Brain pericyte (primary cell): Measurements from ENCODE around the gene NPAS2.

Experiments used
- DNase-seq: peaks from one replicate; pipeline ENCODE4 v3.0.0-alpha.2; 2012; ENCODE audit warnings: low read depth, low spot score

The NPAS2 gene

DNA sequence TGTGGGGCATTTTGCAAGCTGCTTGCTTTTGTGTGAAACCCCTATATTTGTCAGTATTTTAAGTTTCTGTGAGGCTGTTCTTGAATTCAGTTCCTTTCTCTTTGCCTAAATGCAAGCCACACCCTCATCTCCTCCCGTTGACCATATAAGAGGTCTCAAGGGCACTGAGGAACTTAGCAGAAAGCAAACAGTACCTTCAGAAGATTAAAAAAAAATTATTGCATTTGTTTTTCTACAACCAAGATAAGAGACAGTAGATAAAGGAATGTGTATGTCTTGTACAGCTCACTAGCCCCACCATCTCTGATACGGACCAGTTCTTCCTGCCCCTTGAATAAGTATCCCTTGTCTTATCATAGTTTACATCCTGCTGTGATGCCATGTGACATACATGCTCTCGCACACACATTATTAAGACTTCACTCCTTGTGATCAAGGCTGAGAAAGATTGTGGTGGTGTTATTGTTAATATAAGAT, 64.2 kb downstream of the NPAS2 start:
- no peak for DNase-seq

DNA sequence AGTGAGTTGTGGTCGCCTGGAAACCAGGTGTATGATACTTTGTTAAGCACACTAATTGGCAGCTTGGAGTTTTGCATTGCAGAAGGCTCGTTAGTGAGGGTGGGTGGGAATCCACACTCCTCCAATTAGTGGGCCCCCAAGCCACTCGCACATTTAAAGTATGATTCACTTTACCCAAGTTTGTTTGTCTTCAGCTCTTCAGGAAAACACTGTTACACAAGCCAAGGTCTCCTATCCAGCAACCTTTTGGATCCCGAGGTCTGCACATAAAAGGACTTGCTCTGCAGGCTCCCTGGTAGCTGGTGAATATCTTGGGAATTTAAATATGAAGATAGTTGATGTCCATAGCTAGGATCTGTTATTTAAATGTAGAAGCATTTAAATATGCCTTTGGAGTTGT, 66.1 kb downstream of the NPAS2 start:
- no peak for DNase-seq

DNA sequence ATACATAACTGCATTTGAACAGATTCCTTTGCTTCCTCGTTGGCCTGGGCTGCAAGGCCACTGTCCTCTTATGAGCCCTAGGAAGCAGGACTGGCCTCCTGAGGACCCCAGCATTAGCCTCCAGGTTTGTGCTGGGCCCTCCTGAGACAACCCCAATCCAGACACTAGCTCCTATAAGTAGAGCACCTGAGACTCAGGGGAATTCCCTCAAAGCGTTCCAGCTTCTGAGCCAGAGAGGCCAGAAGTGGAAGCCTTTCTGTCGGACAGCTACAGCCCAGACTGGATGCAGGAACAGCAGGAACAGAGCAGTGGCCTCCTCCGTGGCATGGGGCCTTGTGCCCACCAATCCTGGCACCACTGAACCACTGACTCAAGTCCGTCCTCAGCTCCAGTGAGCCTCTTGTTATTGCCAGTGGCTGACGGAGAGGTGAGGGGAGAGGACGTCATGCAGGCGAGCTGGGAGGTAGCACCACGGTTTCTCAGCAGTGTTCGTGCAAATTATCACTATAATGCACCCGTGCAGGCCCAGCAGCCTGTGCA, 67.2 kb downstream of the NPAS2 start:
- no peak for DNase-seq

DNA sequence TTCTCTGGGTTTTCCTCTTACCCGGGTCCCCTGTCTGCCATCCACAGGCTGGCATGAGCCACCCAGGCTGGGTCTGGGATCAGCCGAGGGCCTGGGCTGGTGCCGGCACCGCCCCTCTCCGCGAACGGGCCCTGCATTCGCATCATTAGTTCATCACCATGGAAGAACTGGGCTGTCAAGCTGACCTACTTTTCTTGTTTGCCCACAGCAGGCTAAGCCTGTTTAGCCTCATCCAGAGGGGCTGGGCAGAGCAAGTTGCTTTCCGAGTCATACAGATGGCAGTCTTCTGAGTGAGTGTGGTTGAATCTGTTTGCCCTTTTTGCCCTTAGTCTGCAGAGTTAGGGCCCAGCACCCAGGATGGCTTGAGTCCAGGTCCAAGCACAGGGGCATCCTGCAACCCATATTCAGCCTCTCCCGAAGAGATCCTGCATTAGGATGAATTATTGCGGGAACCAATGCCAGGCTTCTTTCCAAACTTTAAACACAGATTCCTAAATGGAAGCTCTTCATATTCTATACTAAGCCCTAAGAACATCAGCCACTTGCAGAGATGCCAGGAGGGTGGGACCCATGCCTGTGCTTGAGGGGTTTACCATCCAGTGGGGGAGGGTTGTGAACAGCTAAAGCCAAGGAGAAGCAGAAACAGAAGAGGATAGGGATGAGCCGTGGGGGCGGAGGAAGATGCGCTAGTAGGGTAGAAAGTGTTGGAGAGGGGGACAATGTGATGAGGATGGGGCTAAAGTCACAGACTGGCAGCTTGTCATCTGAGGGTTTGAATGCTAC, 68.0 kb downstream of the NPAS2 start:
- DNase-seq: no peak

DNA sequence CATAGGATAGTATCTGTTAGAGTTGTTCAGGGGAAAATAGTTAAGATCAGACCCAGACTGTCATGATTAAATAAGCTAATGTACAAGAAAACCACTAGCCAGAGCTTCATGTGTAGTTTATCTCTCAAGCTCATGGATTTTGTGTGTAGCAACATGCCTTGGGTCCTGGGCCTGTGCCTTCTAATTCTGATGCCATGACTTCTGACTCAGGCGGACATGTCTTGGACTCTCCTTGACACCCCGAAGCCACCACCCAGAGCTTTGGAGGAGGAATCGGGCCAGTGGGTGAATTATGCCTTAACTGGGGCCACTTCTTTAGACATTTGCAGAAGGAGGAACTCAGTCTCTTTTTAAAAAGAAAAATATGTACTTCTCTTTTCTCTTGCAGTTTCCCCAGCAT, 68.7 kb downstream of the NPAS2 start:
- no peak for DNase-seq

DNA sequence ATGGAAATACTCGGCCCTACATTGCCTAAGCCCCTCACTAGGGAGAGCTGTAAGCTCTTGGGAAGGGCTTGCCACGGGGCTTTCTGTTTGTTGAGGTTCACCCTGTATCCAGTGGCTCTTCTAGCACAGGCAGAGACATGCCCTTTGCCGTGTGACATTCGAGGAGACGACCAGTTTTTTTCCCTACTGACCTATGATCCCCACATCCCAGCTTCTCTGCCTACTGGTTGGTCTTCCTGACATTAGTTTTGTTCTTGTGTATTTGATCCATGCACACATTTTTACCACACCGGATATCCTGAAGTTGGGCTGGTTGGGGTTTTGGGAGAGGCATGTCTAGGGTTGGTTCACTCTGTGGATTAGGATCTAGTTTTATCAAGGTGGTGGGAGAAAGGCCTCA, 69.3 kb downstream of the NPAS2 start:
- no peak for DNase-seq

DNA sequence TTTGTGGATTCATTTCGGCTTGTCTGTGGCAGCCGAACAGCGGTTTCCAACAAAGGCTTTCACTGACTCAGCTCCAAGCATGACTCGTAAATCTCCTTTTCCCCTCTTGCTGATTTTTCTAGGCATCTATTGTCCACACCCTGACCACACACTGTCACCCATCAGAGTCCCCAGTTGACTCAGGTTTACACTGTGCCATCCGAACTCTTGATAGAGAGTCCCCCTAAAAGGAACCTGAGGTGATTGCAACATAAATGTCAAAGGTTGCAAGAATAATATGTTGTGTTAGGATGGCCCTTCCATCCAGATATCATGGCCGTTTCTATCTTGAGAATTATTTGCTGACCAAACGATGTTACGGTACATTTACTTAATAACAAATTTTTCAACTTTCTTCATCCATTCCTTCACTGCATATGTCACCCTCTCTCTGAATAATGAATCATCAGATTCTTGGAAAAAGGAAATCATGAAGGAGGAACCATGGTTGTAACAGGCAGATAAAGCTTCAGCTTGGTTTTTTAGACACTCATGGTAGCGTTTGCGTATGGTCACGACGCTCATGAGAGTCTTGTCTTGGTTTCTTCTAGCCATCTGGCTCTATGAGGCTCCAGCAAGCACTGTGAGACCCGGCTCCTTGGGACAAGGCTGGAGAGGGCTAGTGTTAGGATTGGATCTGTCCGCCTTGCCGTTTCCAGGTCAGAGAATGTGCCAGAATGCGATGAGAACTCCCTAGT, 72.1 kb downstream of the NPAS2 start:
- DNase-seq: no peak

DNA sequence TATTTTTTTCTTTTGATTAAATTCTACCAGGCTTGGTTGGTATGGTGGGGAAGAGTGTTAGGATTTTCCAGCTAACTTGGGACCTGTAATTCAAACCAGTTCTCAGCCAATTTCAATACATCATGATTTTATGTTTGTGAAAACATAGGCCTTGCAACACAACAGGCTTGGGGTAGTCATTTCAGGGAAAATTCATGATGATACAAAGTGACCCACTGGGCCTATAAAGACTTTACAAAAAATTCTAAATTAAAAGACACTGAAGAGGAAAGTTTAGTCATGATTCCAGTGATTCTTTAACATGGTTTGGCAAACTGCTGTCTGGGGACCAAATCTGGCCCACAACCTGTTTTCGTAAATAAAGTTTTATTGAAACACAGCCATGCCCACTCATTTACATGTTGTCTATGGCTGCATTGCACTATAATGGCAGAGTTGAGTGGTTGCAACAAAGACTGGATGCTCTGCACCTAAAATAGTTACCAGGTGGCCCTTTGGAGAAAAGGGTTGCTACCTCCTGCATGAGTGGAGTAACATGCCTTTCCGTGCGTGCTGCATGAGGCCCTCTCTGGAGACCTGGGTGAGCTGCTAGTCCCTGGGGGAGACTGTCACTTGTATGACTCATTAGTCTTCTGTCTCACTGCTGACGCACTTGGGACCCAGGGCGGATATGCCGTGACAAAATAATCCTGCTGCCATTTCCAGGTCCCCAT, 73.6 kb downstream of the NPAS2 start:
- no peak for DNase-seq

DNA sequence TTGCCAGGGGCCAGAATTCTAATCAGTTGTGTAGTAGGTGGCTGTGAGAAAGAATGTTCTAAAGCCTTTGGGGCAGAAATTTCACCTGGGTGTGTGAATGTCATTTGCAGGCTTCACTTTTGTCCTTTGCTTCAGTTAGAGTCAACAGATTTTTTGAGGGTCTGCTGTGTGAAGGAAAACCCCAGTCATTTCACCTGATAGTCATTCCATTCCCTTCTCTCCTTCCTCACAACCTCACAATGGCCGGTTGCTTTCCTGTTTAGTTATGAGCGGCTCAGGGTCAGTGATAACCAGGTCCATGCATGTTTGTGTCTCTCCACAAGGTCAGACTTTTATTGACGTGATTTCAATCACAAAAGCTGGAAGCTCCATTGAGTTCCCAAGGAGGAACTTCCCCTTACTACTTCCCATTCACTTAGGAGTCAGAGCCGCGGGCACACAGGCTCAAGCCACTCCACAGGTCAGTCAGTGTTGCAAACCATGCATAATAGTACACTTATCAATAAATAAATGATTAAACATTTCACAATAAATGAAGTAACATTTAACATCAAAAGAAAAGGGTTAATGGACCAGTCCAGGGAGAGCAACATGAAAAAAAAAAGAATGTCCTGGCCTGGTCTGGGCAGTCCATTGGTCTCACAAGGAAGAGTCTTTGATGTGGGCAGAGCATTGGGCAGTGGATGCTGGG, 74.3 kb downstream of the NPAS2 start:
- DNase-seq: no peak

DNA sequence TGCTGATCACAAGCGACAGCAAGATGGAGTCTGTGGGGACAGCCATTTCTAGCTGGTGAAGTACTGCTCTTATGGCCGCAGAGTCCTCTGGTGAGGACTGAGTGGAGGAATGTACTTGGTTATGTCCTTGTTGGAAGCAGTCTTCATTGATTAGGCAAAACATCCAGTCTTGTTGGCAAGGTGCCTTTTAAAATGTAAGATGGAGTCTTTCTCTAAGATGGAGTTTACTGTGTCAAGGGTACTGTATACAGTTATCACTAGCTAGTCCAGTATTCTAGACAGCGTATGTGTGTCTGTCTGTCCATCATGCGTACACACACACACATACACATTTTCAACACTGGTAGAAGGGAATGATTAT, 74.8 kb downstream of the NPAS2 start:
- DNase-seq: no peak

DNA sequence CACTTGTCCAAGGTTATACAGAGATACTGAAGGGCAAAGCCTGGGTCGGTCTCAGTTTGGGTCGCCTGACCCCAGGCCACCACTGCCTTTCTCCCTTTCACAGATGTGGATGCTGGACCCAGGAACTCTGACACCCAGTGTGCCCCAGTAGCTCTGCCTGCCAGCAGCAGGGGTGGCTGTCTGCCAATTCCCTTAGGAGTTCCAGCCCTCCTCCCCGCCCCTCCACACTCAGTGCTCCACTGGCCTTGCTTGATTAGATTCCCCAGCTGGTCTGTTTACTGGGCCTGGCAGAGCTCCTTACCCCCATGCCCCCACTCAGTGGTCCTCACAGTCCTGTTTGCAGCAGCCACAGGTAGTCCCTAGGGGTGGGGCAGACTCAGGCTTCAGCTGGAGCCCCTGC, 75.5 kb downstream of the NPAS2 start:
- no peak for DNase-seq

DNA sequence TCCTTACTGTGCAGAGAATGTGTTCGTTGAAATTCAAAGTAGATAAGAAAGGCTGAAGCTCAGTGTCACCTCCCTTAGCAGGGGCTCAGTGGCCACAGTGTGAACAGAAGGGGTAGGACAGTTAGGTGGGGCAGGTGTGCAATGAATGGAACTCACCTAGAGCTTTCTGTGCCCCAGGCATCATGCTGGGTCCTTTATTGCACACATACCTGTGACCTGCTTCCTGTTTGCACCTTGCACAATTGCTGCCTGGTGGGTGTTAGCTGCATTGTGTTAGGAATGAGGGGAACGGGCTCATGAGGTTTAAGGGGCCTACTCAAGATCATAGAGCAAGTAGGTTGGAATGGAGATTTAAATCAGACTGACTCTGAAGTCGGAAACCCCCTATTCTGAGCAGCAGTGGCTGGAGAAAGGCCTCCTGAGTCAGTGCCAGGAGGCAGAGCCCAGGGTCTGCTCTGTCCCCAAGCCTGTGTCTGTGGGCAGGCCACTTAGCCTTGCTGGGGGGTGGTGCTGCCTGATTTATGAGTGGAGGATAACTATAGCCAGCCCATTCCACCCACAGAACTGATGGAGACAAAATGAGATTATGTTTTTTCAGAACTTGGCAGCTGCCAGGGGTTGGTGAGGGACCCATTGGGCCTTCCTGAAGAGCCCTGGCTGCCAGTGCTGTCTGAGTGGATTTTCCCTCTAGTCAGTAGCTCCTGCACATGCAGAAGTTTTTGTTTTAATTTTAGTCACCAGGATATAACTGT, 76.2 kb downstream of the NPAS2 start:
- DNase-seq: no peak

DNA sequence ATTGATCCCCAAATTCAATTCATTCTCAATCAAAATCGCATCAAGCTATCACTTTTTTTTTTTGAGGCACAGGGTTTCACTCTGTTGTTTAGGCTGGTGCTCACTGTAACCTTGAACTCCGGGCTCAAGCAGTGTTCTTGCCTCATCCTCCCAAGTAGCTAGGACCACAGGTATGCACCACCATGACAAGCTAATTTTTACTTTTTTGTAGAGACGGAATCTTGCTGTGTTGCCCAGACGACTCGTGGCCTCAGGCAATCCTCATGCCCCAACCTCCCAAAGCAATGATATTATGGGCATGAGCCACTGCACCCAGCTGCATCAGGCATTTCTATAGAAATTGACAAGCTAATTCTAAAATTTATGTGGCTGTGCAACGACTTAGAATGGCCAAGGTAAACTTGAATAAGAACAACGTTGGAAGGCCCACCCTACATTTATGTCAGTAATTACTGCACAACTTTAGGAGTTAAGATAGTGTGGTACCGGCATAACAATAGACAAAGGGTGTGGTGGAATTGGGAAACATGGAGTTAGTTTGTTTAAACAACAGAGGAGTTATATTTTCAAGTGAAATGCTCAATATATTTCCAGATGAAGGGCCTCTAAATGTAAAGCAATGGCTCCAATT, 78.2 kb downstream of the NPAS2 start:
- DNase-seq: no peak

DNA sequence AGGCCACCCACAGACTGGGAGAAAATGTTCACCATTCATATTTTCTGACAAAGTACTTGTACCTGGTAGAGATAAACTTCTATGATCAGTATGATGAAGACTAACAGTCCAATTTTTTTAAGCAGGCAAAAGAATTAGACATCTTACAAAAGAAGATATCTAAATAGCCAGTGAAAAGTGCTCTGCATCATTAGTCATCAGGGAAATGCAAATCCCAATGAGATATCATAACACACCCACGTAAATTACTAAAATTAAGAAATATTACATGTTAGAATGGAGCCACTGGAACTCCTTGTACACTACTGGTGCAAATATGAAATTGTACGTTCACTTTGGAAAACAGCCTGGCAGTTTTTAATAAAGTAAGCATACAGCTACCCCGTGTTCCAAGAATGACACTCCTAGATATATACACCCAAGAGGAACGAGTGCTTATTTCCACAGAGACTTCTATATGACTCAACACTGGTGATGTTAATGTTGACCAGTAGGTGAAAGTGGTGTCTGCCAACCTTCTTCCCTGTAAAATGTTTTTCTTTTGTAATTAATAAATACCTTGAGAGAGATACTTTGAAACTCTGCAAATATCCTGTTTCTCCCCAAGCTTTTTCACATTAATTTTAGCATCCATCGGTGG, 80.3 kb downstream of the NPAS2 start:
- no peak for DNase-seq

DNA sequence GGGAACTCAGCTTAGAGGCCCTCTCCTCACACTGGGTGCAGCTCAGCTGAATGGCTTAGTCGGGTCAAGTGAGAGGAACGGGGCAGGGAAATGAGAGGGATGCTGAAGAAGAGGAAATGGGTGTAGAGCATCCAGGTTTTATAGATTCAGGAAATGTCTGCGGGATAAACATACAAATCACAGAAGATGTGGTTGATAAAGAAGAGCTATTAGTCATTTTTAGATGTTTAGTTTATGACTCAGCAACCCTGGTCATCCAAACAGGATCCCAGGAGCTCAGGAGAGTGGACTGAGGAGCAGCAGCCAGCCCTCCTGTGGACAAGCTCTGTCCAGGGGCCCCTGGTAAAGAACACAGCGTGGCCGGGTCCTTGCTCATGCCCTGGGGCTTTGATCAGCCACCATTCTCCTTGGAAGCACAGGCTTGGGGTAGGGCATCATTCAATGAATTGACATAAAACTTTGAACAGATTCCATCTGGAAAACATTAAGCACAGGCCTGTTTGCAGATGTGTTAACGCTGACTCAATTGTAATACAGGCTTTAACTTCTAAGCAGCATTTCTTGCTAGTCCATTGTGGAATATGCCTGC, 83.0 kb downstream of the NPAS2 start:
- DNase-seq: peak; percentile 97

DNA sequence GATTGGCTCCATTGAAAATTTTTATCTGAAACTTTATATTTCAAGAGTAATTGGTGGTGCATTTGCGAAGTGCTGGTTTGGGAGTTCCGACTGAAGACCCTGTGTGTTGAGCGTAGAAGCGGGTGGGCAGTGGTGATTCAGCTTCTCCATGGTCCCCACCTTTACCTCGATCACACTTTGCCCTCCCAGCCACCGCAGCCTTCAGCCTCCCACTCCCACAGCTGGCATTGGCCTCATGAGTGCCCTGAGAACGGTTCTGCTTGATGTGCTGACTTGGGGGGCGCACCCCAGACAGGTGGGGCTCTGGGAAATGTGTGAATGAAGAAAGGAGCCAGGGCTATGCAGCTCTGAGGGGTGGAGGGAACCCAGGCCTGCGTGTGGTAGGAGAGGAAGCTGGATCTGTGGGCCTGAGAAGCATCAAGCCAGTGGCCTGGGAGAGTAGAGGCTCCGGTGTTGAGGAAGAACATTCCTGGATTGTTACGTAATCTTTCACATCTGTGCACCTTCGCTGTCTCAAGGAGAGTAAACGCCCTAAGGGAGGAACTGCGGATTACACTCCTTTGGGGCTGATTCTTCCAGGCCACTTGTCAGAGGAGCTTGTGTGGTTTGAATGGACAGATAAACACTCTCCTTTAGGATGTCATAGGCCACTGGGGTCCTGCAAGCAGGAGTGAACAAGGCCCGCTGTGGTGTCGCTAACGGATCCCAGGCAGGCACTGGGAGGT, 83.8 kb downstream of the NPAS2 start:
- DNase-seq: no peak

DNA sequence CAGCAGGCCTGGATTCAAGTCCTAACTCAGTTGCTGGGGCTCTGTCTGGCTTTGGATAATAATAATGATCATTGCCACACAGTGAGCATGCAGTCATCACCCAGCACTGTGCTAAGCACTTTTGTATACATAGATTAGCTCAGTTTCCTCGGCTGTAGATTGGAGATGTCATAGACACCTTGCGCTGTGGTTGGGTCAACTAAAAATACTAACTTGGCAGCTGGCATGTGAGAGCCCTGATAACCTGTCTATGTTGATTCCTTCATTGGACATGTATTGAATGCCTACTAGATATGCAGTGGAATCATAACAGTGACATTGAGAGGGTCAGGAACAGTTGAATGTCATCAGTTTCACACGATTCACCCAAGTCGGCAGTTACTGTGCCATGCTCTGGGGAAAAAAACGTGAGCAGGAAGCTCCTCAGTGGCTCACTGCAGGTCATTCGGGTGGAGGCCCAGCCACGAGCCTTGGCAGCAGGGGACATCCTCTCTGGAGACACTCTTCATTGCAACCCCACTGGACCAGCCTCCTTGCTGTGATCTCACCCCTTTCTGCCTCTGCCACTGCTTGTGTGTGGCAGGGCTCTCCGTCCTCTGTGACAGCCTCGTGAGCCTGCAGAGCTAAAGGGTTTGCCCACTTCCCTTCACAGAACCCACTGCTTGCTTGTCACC, 85.3 kb downstream of the NPAS2 start:
- no peak for DNase-seq

DNA sequence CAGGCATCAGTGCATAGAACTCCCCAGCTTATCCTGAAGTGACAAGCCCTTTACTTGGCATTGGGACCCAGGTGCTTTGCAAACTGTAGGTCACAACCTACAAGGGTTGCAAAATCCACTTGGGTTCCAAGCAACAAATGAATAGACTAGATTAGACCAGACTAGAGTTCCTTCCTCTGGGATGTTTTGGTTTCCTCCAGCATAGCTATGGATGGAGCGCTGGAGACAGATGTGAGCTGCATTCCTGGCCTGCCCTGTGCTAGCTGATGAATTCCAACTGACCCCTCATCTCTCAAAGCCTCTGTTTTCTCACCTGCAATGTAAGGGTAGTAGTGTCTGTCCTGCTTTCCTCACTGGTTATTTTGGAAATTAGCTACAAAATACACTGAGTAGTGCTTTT, 86.2 kb downstream of the NPAS2 start:
- DNase-seq: no peak
